Keratinocyte (primary cell): Measurements from ENCODE around the gene GPR160.

Experiments used
- CTCF ChIP-seq, 3 experiments: IDR thresholded peaks in 1 of 3; conservative IDR thresholded peaks in 1 of 3; optimal IDR thresholded peaks in 1 of 3; 2 replicates in 2 of 3; 3 replicates in 1 of 3; pipeline versions ENCODE3 to v1.5.1; 2011; ENCODE audit warnings: low read length in 3 of 3, mild to moderate bottlenecking in 3 of 3, moderate library complexity in 2 of 3, control low read depth in 1 of 3, inconsistent platforms in 1 of 3; ENCODE audit not compliant: insufficient read depth in 2 of 3; ENCODE audit errors: extremely low read depth in 1 of 3
- EZH2 ChIP-seq: IDR thresholded peaks from one replicate; pipeline ENCODE4 v1.6.1; 2012; ENCODE audit warnings: inconsistent platforms, mild to moderate bottlenecking, low read length, moderate library complexity

DNA sequence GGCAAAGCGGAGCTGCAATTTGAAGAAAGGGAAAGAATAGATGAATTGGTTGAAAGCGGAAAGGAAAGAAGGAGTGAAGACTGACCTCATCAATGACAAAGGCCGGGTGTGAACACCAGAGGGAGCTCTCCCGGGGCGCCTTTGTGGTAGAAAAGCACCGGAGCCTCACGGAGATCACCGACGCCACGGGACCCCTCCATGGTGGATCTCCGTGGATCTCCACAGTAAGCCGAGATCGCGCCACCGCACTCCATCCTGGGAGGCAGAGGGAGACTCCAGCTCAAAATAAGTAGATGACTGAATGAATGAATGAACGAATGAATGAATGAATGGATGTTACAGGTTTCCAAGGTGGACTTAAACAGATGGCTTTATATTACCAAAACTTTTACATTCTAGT lies 25.0 kb downstream of the GPR160 start:
- TF ChIP-seq CTCF (optimal IDR thresholded peaks at IDR 0.05 in 1 of 3, IDR thresholded peaks at IDR 0.05 in 1 of 3, conservative IDR thresholded peaks at IDR 0.05 in 1 of 3; ENCODE audit: extremely low read depth in 1 of 3, insufficient read depth in 2 of 3, low read length in 3 of 3), result no peak
- TF ChIP-seq EZH2, result no peak
